H1 (cell line): ENCODE measurements around the gene KCNJ5. TPM values are rescaled to one million over a fixed set of nuclear protein-coding genes. Genes with fewer than 3 reads are reported as not detected.

Source experiments
- CBX8 ChIP-seq: fragments of 300-800, 300-1000 bp; sonication (generic); IDR thresholded peaks from 2 replicates; pipeline ENCODE4 v1.7.1; 2016; ENCODE audit warnings: low read depth, low read length, borderline replicate concordance
- CEBPB ChIP-seq: IDR thresholded peaks from 2 replicates; pipeline ENCODE4 v1.6.1; 2012; ENCODE audit warnings: low read depth, low read length
- CHD1 ChIP-seq: IDR thresholded peaks from 2 replicates; pipeline ENCODE4 v1.6.1; 2012; ENCODE audit warnings: low read depth, low read length, improper control_type of control experiment
- CREB1 ChIP-seq: IDR thresholded peaks from 2 replicates; pipeline ENCODE4 v1.6.1; 2012; ENCODE audit warnings: inconsistent platforms
- EGR1 ChIP-seq: IDR thresholded peaks from 2 replicates; pipeline ENCODE4 v1.6.1; 2011; ENCODE audit warnings: low read depth, low read length, borderline replicate concordance
- EP300 ChIP-seq, 2 experiments: IDR thresholded peaks; 1 replicate in 1 of 2; 2 replicates in 1 of 2; pipeline ENCODE4 v1.6.1; 2011 to 2012; ENCODE audit warnings: low read depth in 2 of 2, low read length in 2 of 2, mild to moderate bottlenecking in 2 of 2, borderline replicate concordance in 1 of 2, inconsistent platforms in 1 of 2, moderate library complexity in 1 of 2
- EZH2 ChIP-seq: fragments of 200-600 bp; sonication (generic); IDR thresholded peaks from 2 replicates; pipeline ENCODE4 v1.7.1; 2012; ENCODE audit warnings: low read depth, mild to moderate bottlenecking, moderate library complexity, low read length, inconsistent platforms; ENCODE audit not compliant: severe bottlenecking
- HDAC6 ChIP-seq: IDR thresholded peaks from one replicate; pipeline ENCODE4 v1.7.1; 2012; ENCODE audit warnings: low read depth, mild to moderate bottlenecking, inconsistent platforms, low read length, moderate library complexity
- JUN ChIP-seq: IDR thresholded peaks from 2 replicates; pipeline ENCODE4 v1.6.1; 2011; ENCODE audit warnings: low read depth, mild to moderate bottlenecking, improper control_type of control experiment, low read length
- KDM1A ChIP-seq: fragments of 200-600, 300-600 bp; sonication (generic); IDR thresholded peaks from 2 replicates; pipeline ENCODE4 v1.7.1; 2016; ENCODE audit warnings: mild to moderate bottlenecking, low read length, borderline replicate concordance
- KDM5A ChIP-seq: fragments of 200-600 bp; IDR thresholded peaks from 2 replicates; pipeline ENCODE4 v1.7.1; 2012; ENCODE audit warnings: mild to moderate bottlenecking, low read length, inconsistent platforms, mixed read lengths
- NRF1 ChIP-seq: IDR thresholded peaks from 2 replicates; pipeline ENCODE4 v1.6.1; 2011; ENCODE audit warnings: mild to moderate bottlenecking, low read depth, low read length, improper control_type of control experiment
- POLR2A ChIP-seq, 2 experiments: IDR thresholded peaks; 1 replicate in 1 of 2; 2 replicates in 1 of 2; pipeline ENCODE4 v1.6.1; 2011; ENCODE audit warnings: low read depth in 2 of 2, low read length in 2 of 2, mild to moderate bottlenecking in 2 of 2; ENCODE audit errors: control extremely low read depth in 1 of 2
- POLR2AphosphoS5 ChIP-seq: IDR thresholded peaks from 2 replicates; pipeline ENCODE4 v1.6.1; 2011; ENCODE audit warnings: low read depth, low read length
- RBBP5 ChIP-seq: IDR thresholded peaks from 2 replicates; pipeline ENCODE4 v1.7.1; 2012; ENCODE audit warnings: low read depth, mild to moderate bottlenecking, inconsistent platforms, low read length, moderate library complexity, borderline replicate concordance
- SIN3A ChIP-seq, 2 experiments: IDR thresholded peaks in 1 of 2; conservative IDR thresholded peaks in 1 of 2; 2 replicates each; pipeline ENCODE4 v1.6.1; 2011 to 2012; ENCODE audit warnings: low read length in 2 of 2, improper control_type of control experiment in 1 of 2, low read depth in 1 of 2, mild to moderate bottlenecking in 1 of 2
- SIRT6 ChIP-seq: IDR thresholded peaks from one replicate; pipeline ENCODE4 v1.7.1; 2012; ENCODE audit warnings: low read length, inconsistent platforms
- SP2 ChIP-seq: IDR thresholded peaks from 2 replicates; pipeline ENCODE4 v1.6.1; 2012; ENCODE audit warnings: mild to moderate bottlenecking, low read length, inconsistent platforms
- SP4 ChIP-seq: IDR thresholded peaks from 2 replicates; pipeline ENCODE4 v1.6.1; 2012; ENCODE audit warnings: low read length, inconsistent platforms
- SRF ChIP-seq: IDR thresholded peaks from 2 replicates; pipeline ENCODE4 v1.6.1; 2011; ENCODE audit warnings: mild to moderate bottlenecking, low read depth, low read length, moderate library complexity
- SUZ12 ChIP-seq: fragments of 200-600 bp; sonication (generic); IDR thresholded peaks from 2 replicates; pipeline ENCODE4 v1.6.1; 2012; ENCODE audit warnings: mild to moderate bottlenecking, inconsistent platforms, low read length, moderate library complexity, mixed read lengths
- TCF12 ChIP-seq: IDR thresholded peaks from 2 replicates; pipeline ENCODE4 v1.6.1; 2011; ENCODE audit warnings: low read depth, mild to moderate bottlenecking, low read length
- USF2 ChIP-seq: IDR thresholded peaks from 2 replicates; pipeline ENCODE4 v1.6.1; 2011; ENCODE audit warnings: low read length, improper control_type of control experiment
- ZNF274 ChIP-seq: IDR thresholded peaks from 2 replicates; pipeline ENCODE4 v1.7.0; 2012; ENCODE audit warnings: low read length, borderline replicate concordance; ENCODE audit errors: extremely low read depth
- polyA plus RNA-seq, 7 experiments: library from polyadenylated mRNA; depleted of rRNA in 3 of 7; stranded (reverse) in 5 of 7; unstranded in 2 of 7; fragments of >200 nt in 5 of 7; fragments of 200-250 nt in 2 of 7; gene quantifications; 1 replicate in 5 of 7; 2 replicates in 1 of 7; 4 replicates in 1 of 7; pipeline versions ENCODE4 v1.2.1 to v1.2.3, GENCODE V29; 2011 to 2013; ENCODE audit warnings: missing spikeins in 2 of 7, mixed read lengths in 2 of 7
- total RNA-seq: library from RNA; stranded (reverse); fragmentation: NEBNext Ultra II Directional; extraction: Animal tissue kit (Norgen Biotek cat#: 25700); gene quantifications from 2 replicates; pipeline ENCODE4 v1.2.1, GENCODE V29; 2021

KCNJ5 gene
- total and polyA plus RNA-seq, 2 of the 8 experiments (the other 6 are each of a cell fraction or from before 2014, with no cell fraction given): 0.05 TPM; not detected in 1

GRCh38 chr11:128890543-128891368, at the start of gene KCNJ5 (continued):
- TF ChIP-seq EP300 (IDR thresholded peaks at IDR 0.05; ENCODE audit: borderline replicate concordance in 1 of 2, low read depth in 2 of 2, low read length in 2 of 2) (no peak), CHD1 (no peak), CREB1 (0 out of 2 replicates have a peak, but pooled peaks have one; percentile 11), SIN3A (conservative IDR thresholded peaks at IDR 0.05 in 1 of 2, IDR thresholded peaks at IDR 0.05 in 1 of 2; ENCODE audit: low read depth in 1 of 2, low read length in 2 of 2) (no peak), USF2 (no peak), EZH2 (peak; percentile 60), SP2 (no peak), POLR2A (IDR thresholded peaks at IDR 0.05; ENCODE audit: control extremely low read depth in 1 of 2, low read depth in 2 of 2, low read length in 2 of 2) (no peak), CBX8 (no peak), EGR1 (no peak; the same call in 1 of the 2 replicates), HDAC6 (no peak), POLR2AphosphoS5 (no peak), KDM5A (no peak), SUZ12 (peak; percentile 86), SRF (no peak), CEBPB (no peak), ZNF274 (no peak), SIRT6 (no peak), SP4 (no peak), NRF1 (no peak), KDM1A (no peak), TCF12 (no peak), RBBP5 (peak; percentile 95), JUN (no peak)
